Stimulated activated CD4-positive, alpha-beta T cell treated with anti-CD3 and anti-CD28 coated beads, Interleukin-15, amount 100 ng/mL, for 1 hour (primary cell): ENCODE results near the gene ADISSP.
"Not testable (repeated sequence)": the region's sequence is repeated elsewhere in the genome, so short reads cannot be mapped to it uniquely, and the experiment has no call there.

Experiments used
- DNase-seq, 2 donors: peaks; one replicate each; pipeline ENCODE4 v3.0.0-alpha.2; 2020; ENCODE audit warnings: low read depth in 1 of 2, low spot score in 1 of 2

The ADISSP gene

GRCh38 chr20:3797592-3798372, 30.2 kb upstream of the ADISSP start:
- no peak for DNase-seq

DNA sequence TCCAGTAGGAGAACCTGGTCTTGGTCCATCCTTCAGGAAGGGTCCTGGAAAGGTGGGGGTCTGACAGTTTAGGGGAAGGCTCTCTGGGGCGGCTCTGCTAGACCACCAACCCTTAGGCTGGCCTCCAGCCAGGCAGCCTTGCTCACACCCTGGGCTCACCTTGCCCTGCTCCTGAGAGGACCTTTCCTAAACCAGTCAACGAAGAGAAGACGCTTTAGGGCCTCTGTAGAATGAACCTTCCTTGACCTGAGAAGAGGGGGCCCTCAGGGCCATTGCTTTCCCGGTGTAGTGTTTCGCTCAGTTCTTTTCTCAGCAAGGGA, 29.6 kb upstream of the ADISSP start:
- DNase-seq = no peak

DNA sequence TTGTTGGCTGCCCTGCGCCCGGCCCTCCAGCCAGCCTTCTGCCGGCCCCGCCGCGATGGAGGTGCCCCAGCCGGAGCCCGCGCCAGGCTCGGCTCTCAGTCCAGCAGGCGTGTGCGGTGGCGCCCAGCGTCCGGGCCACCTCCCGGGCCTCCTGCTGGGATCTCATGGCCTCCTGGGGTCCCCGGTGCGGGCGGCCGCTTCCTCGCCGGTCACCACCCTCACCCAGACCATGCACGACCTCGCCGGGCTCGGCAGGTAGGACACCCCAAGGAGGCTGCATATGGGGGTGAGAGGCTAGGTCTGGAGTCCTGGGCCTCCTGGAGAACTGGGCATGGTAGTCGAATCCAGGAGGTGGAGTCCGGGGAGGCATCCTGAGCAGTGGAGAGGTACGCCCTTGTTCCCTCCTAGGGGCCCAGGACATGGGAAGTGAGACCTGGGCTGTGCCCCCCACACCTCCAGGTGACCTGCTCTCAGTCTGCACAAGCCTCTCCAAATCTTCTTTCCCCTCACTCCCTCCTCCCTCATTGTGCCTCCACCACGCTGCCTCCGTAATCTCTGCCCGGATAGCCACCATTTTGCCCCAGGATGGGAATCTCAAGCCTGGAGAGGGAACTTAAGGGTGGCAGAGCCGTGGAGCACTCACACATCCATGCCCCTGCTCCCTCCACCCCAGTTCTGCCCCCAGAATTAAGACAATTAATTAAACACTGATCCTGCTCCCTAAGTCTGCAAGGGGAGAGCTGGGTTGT, 29.1 kb upstream of the ADISSP start:
- no peak for DNase-seq

GRCh38 chr20:3795511-3796468, 28.2 kb upstream of the ADISSP start, which contains the start of gene CDC25B:
CDC25B (plus strand) TSS chr20:3796310; CDS start chr20:3796532, 222 bp downstream.
- DNase-seq = peak; percentile 78 to 82

- no peak for DNase-seq
These were observed 27.3 kb upstream of the ADISSP start for GRCh38 chr20:3794701-3795420.

DNA sequence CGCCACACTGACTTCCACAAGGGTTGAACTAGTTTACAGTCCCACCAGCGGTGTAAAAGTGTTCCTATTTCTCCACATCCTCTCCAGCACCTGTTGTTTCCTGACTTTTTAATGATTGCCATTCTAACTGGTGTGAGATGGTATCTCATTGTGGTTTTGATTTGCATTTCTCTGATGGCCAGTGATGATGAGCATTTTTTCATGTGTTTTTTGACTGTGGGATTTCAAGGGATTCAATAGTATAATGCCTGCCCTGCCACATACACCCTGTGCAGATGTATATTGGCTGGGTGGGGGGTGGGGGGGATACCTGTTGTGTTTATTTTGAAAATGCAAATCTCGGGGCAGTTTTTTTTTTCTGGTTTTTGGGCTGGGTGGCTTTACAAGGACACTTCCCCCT, 26.6 kb upstream of the ADISSP start:
- DNase-seq = not testable (repeated sequence)

GRCh38 chr20:3789201-3789600, 21.6 kb upstream of the ADISSP start:
- not testable (repeated sequence) for DNase-seq

GRCh38 chr20:3788685-3789155, 21.2 kb upstream of the ADISSP start:
- no peak for DNase-seq

DNA sequence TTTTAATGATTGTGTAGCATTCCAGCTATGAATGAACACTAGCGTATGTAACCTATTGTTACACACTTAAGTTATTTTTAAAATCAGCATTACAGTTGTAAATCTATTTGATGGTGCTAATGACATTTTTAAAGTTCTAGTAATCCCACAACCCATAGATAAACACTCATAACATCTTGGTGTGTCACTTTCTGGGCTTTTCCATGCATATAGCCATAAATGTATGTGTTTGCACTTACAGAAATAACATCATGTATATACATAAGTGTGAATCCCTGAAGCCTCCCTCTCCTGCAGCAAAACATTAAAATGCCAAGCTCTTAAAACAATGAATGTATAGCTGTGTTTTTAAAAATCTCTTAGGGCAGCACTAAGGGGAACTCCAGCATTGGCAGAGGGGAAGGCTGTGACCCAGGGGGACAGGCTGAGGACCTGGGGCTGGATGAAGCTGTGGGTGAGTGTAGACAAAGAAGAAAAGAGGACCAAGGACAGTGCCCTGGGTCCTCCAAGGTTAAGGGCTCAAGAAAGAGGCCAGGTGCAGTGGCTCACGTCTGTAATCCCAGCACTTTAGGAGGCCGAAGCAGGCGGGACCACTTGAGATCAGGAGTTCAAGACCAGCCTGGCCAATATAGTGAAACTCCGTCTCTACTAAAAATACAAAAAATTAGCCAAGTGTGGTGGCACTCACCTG, 19.9 kb upstream of the ADISSP start:
- no peak for DNase-seq

GRCh38 chr20:3786665-3787323, 19.2 kb upstream of the ADISSP start, which contains the start of gene CENPB:
CENPB (minus strand) TSS chr20:3786740; CDS start chr20:3786483, 257 bp downstream.
- peak; percentile 88 to 92 for DNase-seq

DNA sequence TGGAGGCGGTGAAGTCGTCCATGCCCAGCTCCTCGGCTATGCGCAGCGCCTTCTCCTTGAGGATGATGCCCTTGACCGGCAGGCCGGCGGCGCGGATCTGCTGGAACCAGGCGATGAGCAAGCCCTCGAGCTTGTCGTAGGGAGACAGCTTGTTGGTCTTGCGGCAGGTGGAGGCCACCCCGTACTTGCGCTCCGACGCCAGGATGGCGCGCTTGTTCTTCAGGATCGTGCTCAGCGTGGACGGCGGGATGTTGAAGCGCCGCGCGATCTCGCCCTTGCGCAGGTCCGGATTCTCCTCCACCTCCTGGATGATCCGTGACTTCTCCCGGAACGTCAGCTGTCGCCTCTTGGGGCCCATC, 18.6 kb upstream of the ADISSP start:
- no peak for DNase-seq

- no peak for DNase-seq
These were observed 17.9 kb upstream of the ADISSP start for GRCh38 chr20:3785240-3786125.

- DNase-seq = no peak
These were observed 17.3 kb upstream of the ADISSP start for GRCh38 chr20:3784863-3785239.

DNA sequence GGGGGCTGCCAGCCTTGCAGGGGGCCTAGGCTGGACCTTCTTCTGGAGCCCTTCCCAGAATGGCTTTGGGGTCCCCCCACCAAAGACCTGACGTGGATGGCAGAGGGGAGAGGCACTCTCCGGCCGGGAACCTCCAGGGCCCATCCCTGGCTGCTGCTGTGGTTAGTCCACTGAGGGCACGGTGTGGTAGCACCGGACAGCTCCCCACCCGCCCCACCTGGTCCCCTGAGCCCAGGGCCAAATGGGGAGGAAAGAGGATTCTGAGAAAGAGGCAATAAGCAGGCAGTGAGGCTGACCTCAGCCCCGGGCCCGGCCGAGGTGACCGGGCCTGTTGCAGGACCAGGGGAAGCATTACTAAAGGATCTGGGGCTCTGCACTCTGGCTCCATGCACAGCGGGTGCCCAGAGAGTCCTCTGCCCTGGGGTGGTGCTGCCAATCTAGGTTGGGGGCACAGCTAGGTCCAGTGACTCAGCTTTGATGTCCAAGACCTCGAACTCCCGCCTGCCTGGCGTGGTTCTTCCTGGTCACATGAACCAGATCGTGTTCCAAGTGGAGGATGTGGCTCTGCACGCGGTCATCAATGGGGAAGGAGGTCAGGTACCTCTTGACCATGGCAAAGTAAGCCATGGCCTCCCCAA, 16.8 kb upstream of the ADISSP start:
- no peak for DNase-seq

- no peak for DNase-seq
These were observed 16.1 kb upstream of the ADISSP start for GRCh38 chr20:3783511-3784195.

GRCh38 chr20:3783068-3783489, 15.5 kb upstream of the ADISSP start:
- no peak for DNase-seq

GRCh38 chr20:3782597-3782996, 15.0 kb upstream of the ADISSP start:
- no peak for DNase-seq
